ENCODE data around the gene ZNF888. TPM values are rescaled to one million over a fixed set of nuclear protein-coding genes. Genes with fewer than 3 reads are reported as not detected.

ZNF888 gene
- polyA plus RNA-seq (2011; rRNA removed) (1.9 and 2.2 TPM in 2 replicates), polyA minus RNA-seq (2011; rRNA and poly(A)+ RNA removed) (3.0 and 5.7 TPM in 2 replicates)

DNA sequence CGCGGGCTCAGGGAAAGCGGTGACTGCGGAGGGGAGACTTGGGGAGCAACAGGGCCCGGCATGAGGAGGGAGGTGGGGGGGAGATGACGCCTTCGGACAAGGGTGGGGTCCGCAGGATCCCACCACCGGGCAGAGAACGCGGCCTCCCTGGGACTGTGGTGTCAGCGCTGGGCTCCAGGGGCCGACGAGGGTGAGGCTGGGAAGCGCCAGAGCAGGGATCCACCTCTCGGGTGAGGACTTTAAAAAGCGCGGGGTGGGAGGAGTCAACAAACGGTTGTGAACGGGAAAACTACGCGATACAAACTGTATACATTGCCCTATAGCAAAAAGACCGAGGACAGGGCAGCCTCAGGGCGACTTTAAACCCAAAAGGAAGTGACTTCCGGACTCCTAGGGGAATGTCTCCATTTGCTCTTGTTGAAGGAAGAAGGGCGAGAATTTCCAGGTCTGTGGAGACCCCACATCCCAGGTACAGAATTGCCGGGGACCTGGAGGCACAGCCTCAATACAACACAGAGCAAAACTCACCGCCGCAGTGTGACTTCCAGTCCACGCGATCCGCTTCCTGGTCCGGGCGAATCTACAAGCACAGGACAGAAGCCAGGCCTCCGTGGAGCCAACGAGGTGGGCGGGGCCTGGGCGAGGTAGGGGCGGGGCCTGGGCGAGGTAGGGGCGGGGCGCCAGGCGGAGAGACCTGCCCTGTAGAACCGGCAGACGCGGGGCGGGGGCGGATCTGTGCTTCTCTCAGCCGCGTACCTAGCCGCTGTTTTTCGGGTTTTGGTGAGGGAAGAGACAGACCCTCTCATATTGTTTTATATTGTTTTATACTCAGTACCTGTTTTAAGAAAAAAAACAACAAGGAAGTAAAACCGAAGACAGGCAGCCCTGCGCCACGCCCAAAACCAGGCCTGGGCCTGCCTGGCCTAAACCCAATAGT lies at the start of gene ZNF888:
ZNF888 (minus strand) TSS at position 588 of the 937 bp plus-strand sequence. CDS start 5,555 bp downstream, outside the sequence.
- TF ChIP-seq, protein P1, sequence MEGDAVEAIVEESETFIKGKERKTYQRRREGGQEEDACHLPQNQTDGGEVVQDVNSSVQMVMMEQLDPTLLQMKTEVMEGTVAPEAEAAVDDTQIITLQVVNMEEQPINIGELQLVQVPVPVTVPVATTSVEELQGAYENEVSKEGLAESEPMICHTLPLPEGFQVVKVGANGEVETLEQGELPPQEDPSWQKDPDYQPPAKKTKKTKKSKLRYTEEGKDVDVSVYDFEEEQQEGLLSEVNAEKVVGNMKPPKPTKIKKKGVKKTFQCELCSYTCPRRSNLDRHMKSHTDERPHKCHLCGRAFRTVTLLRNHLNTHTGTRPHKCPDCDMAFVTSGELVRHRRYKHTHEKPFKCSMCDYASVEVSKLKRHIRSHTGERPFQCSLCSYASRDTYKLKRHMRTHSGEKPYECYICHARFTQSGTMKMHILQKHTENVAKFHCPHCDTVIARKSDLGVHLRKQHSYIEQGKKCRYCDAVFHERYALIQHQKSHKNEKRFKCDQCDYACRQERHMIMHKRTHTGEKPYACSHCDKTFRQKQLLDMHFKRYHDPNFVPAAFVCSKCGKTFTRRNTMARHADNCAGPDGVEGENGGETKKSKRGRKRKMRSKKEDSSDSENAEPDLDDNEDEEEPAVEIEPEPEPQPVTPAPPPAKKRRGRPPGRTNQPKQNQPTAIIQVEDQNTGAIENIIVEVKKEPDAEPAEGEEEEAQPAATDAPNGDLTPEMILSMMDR (IDR thresholded peaks at IDR 0.05; ENCODE audit: low read depth, low read length) = no peak
- peak within 1 kb of the TSS; percentile 91 for H3K27ac ChIP-seq (ENCODE audit: low read depth, low read length)
- ChIA-PET CTCF (no interaction called here), POLR2A (no interaction called here)
- H3K27me3 ChIP-seq (ENCODE audit: control insufficient read depth, insufficient read depth, low read length) = no peaks in the 10 kb centered on the region
- DNase-seq (ENCODE audit: low read depth, low spot score) = no peak
- peaks cover 3% of the 10 kb centered on the region; the same call in 1 of the 2 replicates for H3K9me3 ChIP-seq (ENCODE audit: control insufficient read depth, insufficient read depth, low read length)
- peak within 1 kb of the TSS; percentile 75 for H3K4me3 ChIP-seq (ENCODE audit: low read depth, low read length)

DNA sequence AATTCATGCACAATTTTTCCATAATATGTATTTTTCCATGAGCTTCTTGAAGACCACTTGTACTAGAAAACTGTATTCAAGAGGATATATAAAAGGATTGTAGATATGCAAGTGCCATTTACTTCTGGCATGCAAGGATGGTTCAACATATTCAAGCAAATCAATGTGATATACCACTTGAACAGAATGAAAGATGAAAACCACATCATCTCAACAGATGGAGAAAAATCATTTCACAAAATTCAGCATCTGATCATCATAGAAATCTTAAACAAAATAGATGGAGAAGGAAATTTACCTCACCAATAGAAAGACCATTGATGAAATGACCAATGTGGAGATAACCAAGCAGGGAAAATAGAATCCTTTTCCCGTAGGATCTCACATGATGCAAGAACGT lies 44.5 kb upstream of the ZNF888 start:
- Histone ChIP-seq H3K27ac (ENCODE audit: low read depth, low read length) (no peak overlapping the region), H3K4me3 (ENCODE audit: low read depth, low read length) (no peak overlapping the region), H3K27me3 (ENCODE audit: control insufficient read depth, insufficient read depth, low read length) (no peaks in the 10 kb centered on the region), H3K9me3 (ENCODE audit: control insufficient read depth, insufficient read depth, low read length) (peaks cover 10% of the 10 kb centered on the region)
- no peak for DNase-seq (ENCODE audit: low read depth, low spot score)
- POLR2A ChIA-PET = no interaction called here
- CTCF ChIA-PET = no interaction called here
- TF ChIP-seq, protein P1 (IDR thresholded peaks at IDR 0.05; ENCODE audit: low read depth, low read length) = no peak

DNA sequence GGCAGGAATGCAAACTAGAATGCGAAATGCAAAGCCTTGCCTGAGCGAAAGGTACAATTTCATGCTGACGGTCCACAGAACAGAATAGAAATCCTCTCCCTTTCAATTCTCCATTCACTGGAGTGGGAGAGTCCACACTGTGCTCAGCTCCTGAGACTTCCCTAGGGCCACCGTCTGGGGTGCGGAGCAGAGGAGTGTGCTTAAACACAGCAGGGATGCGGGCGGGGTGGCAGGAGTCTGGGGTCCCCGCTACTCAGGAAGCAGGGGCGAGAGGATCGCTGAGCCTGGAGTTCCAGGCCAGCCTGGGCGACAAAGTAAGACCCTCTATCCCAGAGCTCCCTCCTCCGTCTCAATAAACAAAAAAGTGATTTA lies 40.0 kb upstream of the ZNF888 start:
- peak overlapping the region; percentile 77 for H3K4me3 ChIP-seq (ENCODE audit: low read depth, low read length)
- no peaks in the 10 kb centered on the region for H3K27me3 ChIP-seq (ENCODE audit: control insufficient read depth, insufficient read depth, low read length)
- H3K27ac ChIP-seq (ENCODE audit: low read depth, low read length) = peak overlapping the region; percentile 65
- peaks cover 32% of the 10 kb centered on the region for H3K9me3 ChIP-seq (ENCODE audit: control insufficient read depth, insufficient read depth, low read length)
- no peak for DNase-seq (ENCODE audit: low read depth, low spot score)
- POLR2A ChIA-PET = interaction anchor here (0.6 to 1.0 kb wide), 2 partner anchors 103 to 619 kb away, joined by 3 read pairs; no protein-coding TSS in a partner anchor
- CTCF ChIA-PET = interaction anchor here (1.8 kb wide), 1 partner anchor 31 kb away, joined by 7 read pairs; no protein-coding TSS in a partner anchor
- TF ChIP-seq, protein P1 (IDR thresholded peaks at IDR 0.05; ENCODE audit: low read depth, low read length) = no peak

DNA sequence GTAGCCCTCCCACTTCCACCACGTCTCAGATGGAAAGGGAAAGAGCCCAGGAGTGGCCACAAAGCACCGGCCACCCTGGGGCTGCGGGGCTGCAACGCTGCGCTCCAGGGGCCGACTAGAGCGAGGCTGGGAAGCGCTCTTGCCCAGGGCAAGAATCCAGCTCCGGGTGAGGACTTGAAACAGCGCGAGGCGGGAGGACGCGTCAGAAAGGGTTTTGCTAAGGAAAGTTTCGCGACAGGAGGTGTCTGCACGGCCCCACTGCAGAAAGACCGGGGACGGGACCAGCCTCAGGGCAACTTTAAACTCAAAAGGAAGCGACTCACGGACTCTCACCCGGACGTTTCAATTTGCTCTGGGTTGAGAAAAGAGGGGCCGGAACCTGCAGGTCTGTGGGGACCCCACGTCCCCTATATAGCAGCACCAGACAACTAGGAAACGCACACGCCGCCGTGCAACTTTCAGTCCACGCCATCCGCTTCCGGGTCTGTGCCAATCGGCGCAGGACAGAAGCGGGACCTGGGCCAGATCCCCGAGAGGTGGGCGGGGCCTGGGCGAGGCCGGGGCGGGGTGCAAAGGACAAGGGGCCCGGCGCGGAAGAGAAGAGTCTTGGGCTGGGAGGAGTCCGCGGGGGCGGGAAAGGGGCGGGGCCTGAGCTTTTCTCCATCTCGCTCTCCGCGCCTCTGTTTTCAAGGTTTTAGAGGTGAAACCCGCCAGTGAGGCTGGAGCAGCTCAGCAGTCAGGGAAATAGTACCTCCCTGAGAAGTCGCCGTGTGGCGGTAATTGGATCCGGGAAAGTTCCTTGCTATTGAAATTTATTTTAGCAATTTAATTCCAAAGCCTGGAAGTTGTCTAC lies 39.4 kb upstream of the ZNF888 start, which contains the start of gene ZNF816:
ZNF816 (minus strand) TSS at position 488 of the 853 bp plus-strand sequence. CDS start 6,792 bp downstream, outside the sequence.
- TF ChIP-seq, protein P1 (IDR thresholded peaks at IDR 0.05; ENCODE audit: low read depth, low read length) = no peak
- ChIA-PET POLR2A (interaction anchor here (0.6 to 1.0 kb wide), 3 partner anchors 10 to 620 kb away, joined by 3 to 4 read pairs (median 3); no protein-coding TSS in a partner anchor), CTCF (interaction anchor here (1.8 kb wide), 1 partner anchor 31 kb away, joined by 7 read pairs; no protein-coding TSS in a partner anchor)
- DNase-seq (ENCODE audit: low read depth, low spot score) = peak; percentile 79
- Histone ChIP-seq H3K27ac (ENCODE audit: low read depth, low read length) (peak within 1 kb of the TSS; percentile 85), H3K4me3 (ENCODE audit: low read depth, low read length) (peak within 1 kb of the TSS; percentile 77), H3K27me3 (ENCODE audit: control insufficient read depth, insufficient read depth, low read length) (no peaks in the 10 kb centered on the region), H3K9me3 (ENCODE audit: control insufficient read depth, insufficient read depth, low read length) (peaks cover 38% of the 10 kb centered on the region)
